Epithelial cell of proximal tubule (primary cell): ENCODE results near the gene GRM2. TPM values are rescaled to one million over a fixed set of nuclear protein-coding genes. Genes with fewer than 3 reads are reported as not detected.

Source experiments
- DNase-seq: peaks from one replicate; pipeline ENCODE4 v3.0.0-alpha.2; 2011; ENCODE audit warnings: low read depth
- H3K4me3 ChIP-seq: 2 replicates; pipeline ENCODE4 v1.5.1; 2011; ENCODE audit warnings: low read depth, mild to moderate bottlenecking, low read length
- total RNA-seq: library from RNA; depleted of rRNA; stranded (reverse); fragments of >200 nt; gene quantifications from 2 replicates; pipeline ENCODE4 v1.2.3, GENCODE V29; 2015
- TF ChIP-seq, protein P1 (sequence below): conservative IDR thresholded peaks from 2 replicates; pipeline ENCODE4 v1.5.1; 2012; ENCODE audit warnings: low read depth, mild to moderate bottlenecking, low read length

GRM2 gene
- total RNA-seq, 1 donor from 2014 or later, result not detected

DNA sequence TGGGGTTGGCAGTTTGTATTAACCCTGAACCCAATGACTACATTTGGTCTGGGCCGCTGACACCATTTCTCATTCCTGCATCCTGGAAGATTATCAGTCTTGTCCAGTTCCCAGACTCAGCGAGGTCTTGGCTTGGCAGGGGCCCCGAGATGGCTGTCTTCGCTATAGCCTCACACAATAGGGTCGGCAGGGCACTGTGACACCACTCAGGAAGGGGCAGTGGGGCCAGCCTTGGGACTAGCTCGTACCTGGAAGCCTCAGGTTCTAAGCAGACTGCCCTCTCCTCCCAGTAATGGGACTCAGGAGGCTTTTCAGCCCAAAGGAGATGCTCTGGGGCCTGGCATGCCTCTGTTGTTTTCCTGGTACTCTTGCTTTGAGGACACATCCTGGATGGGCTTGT, 26.7 kb upstream of the GRM2 start:
- TF ChIP-seq, protein P1, sequence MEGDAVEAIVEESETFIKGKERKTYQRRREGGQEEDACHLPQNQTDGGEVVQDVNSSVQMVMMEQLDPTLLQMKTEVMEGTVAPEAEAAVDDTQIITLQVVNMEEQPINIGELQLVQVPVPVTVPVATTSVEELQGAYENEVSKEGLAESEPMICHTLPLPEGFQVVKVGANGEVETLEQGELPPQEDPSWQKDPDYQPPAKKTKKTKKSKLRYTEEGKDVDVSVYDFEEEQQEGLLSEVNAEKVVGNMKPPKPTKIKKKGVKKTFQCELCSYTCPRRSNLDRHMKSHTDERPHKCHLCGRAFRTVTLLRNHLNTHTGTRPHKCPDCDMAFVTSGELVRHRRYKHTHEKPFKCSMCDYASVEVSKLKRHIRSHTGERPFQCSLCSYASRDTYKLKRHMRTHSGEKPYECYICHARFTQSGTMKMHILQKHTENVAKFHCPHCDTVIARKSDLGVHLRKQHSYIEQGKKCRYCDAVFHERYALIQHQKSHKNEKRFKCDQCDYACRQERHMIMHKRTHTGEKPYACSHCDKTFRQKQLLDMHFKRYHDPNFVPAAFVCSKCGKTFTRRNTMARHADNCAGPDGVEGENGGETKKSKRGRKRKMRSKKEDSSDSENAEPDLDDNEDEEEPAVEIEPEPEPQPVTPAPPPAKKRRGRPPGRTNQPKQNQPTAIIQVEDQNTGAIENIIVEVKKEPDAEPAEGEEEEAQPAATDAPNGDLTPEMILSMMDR, result no peak
- DNase-seq, result no peak
- H3K4me3 ChIP-seq, result no peak overlapping the region

DNA sequence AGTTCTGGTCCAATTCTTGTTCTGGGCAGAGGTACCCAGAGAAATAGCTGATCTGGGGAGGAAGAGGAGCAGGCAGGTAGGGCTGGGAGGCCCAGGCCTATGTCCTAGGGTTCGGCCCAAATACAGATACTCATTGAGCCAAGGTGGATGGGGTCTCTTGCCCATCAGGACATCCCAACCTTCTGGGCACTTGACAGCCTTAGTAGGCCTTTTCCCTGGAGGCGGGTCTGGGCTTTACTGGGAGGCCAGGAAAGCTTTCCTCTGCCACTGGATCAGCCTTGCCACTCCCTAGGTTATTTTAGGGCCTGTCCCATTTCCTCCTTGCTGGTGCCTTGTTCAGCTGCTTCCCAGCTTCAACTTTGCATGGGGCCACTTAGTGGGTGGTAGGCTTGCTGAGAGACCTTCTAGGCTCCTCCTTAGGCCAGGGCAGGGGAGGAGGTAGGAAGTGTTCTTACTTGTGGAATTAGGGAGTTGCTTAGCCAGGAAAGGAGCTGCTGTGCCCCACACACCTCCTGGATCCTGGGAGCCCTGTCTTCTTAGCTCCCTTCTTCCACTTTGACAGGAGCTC, 26.1 kb upstream of the GRM2 start:
- no peak for DNase-seq
- TF ChIP-seq, protein P1, result no peak
- H3K4me3 ChIP-seq, result no peak overlapping the region

DNA sequence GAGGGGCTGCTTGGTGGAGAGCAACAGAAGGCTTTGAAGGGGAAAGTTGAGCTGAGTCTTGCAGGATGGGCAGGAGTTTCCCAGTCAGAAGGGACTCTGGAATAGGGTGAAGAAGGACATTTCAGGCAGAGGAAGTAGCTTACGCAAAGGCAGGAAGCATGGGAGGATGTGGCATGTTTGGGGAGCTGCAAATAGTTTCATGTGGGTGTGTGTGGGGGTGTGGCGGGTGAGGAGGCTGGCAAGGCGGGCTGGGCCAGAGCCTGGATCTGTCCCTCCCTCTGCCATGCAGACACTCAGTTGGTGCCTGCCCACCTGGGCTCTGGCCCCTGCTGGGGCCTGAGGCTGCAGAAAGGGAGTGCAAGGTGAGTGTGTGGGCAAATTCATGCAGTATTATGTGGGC, 25.4 kb upstream of the GRM2 start:
- DNase-seq, result no peak
- TF ChIP-seq, protein P1, result no peak
- H3K4me3 ChIP-seq, result no peak overlapping the region

DNA sequence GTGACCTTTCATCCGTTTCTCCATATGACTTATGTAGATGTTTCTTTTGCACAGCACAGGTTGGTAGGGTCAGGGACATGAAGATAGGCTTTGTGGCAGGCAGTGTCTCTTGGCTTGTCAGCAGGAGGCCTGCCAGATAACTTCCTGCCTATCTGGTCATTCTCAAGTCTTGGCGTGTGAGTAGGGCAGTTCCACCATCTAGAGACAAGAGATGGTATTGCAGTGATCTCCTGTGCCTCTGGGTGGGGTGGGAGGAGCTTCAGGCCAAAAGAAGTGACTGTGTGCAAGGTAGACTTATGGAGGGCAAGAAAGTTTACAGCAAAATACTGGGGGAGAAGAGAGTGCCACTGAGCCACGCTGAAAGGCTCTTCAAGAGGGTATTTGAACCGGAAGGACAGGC, 24.8 kb upstream of the GRM2 start:
- DNase-seq, result peak; percentile 37
- TF ChIP-seq, protein P1, result peak; percentile 82

DNA sequence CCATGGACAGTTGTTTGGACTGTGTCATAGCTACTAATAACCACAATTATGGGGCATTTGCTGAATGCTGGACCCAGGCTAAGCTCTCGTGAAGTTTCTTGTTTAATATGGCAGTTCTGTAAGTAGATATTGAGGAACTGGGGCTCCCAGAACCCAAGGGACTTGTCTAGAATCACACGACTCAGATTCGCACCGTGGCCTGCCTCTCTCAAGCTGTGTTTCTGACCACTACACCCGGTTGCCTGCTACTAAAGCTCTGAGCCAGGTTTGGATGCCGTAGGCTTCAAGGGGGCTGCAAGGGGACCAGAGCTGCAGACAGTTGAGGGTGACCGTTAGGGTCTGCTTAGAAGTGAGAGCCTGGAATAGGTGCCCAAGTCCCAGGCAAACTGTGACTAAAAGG, 24.3 kb upstream of the GRM2 start:
- no peak overlapping the region for H3K4me3 ChIP-seq
- DNase-seq, result no peak
- TF ChIP-seq, protein P1, result no peak

More for the DNA sequence above, 24.8 kb upstream of the GRM2 start:
- no peak overlapping the region for H3K4me3 ChIP-seq

DNA sequence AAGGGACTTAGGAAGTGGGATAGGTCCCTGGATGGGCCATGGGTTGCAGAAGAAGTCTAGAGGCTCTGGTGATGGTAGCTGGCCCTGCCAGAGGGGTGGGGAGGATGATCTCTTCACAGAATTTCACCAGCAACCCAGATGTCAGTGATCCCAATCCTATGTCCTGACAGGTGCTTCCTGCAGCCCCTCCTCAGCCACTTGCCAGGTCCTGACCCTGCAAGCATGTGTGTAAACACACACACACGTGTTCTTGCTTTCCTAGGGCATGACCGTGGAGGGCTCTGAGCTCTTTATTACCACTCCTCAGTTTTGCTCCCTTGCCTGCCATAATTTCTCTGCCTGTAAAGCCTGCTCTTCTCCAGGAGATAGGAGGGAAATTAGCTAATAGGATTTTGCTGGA, 23.3 kb upstream of the GRM2 start:
- TF ChIP-seq, protein P1, result no peak
- no peak for DNase-seq
- H3K4me3 ChIP-seq, result no peak overlapping the region
